EL (cell line): ENCODE data around the gene SCOC.
A peak's percentile ranks its signal among the peaks of the same experiment; 100 is the strongest.

Source experiments
- DNase-seq: peaks from one replicate; pipeline ENCODE4 v3.0.0-alpha.2; 2016

The SCOC gene

DNA sequence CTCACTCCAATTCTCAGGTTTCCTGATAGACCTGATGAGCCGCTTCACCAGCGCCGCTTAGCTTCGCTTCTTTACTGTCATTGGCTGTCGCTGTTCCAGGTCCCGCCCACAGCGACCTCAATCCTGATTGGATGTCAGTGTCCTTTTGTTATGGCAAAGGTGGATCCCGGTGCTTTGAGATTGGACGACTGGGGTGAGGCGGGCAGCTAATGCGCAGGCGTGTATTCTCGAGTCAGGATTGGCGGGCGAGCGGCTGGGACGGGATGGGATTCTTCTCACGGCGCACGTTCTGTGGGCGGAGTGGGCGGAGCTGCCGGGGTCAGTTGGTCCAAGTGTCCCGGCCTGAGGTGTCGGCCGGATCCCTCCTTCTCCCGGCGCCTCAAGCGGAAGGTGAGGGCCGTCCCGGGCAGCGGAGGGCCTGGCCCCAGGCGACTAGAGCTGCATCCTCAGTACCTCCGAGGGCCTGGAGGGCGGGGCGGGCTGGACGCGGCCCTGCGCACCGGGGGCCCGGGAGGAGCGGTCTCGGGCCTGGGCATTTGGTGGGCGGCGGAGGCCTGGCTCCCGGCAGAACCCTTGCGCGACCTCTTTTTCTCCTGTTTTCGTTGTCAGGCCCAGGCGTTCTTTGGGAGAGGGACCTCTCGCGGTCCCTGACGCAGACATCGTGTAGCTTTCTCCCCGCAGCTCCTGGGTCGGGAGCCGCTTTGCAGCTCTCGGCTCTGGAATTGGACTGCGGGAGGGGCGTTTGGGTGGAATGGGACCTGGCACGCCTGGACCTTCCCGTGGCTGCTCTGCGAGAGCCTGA, at the start of gene SCOC:
Gene SCOC (plus strand): TSS at position 319 of the 802 bp plus-strand sequence. CDS start 5,525 bp downstream, outside the sequence.
- DNase-seq = peak; percentile 99

- DNase-seq = peak; percentile 55
Observed at GRCh38 chr4:140326395-140326993, 47.0 kb upstream of the SCOC start.

DNA sequence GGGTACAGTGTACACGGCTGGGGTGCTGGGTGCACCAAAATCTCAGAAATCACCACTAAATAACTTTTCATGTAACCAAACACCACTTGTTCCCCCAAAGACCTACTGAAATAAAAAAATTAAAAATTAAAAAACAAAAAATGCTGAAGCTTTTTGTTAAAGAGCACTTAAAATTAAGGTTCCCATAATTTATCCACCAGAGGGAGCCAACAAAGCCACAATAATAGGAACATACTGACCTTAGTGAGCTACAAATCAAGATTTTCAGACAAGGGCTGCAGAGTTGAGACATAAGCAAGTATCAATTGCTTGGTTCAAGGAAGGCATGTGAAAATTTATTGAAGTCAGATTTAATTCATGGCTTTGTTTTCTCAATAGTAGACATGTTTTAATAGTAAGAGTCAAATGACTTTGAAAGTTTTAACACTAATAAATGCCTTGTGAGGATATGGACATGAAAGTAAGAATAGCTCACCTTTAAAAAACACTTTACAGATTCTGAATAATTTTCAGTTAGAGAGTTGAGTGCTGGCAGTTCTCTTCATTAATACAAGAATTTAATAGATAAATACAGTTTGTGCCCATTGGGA, 43.0 kb upstream of the SCOC start:
- peak; percentile 28 for DNase-seq

GRCh38 chr4:140331245-140331644, 42.2 kb upstream of the SCOC start:
- DNase-seq = no peak

GRCh38 chr4:140331876-140332275, 41.6 kb upstream of the SCOC start:
- no peak for DNase-seq

DNA sequence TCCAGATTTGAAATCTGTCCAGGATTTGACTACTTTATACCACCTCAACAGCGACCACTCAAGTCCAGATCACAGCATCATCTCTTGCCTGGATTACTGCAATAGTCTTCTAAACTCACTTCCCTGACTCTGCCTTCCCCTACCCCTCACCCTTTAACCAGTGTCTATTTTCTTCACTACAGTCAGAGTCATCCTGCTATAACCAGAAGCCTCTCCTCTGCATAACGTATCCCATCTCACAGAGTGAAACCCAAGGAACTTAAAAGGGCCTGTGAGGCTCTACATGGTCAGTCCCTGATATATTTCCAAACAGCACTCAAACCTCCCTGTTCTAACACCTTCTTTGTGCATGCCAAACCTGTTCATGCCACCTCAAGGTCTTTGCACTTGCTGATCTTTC, 40.7 kb upstream of the SCOC start:
- no peak for DNase-seq

DNA sequence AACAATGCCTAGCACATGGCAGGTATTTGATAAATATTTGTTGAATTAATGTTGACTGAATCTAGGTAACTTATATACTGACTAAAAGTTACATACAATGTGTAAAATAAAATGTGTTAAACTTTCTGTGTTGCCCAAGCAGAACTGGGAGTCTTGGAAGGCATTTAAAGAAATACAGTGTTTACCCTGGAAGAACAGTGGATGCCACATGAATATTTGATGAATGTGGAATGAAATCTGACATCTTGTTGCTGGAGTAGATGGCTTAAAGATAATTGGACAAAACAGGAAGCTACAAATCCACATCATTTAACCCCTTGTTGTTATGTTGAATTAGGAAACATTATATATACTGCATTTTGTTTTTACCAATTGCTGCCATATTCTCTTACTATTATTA, 39.9 kb upstream of the SCOC start:
- DNase-seq = no peak

GRCh38 chr4:140335076-140335475, 38.4 kb upstream of the SCOC start:
- no peak for DNase-seq

DNA sequence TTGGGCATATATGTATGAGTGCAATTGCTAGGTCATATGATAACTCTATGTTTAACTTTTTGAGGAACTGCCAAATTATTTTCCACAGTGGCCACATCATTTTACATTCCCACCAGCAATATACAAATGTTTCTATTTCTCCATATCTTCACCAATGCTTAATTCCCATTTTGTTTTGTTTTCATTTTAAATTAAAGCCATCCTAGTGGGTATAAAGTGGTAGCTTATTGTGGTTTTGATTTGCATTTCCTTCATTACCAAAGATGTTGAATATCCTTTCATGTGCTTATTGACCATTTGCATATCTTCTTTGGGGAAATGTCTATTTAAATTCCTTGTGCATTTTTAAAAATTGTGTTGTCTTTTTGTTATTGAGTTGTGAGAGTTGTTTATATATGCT, 36.7 kb upstream of the SCOC start:
- no peak for DNase-seq

- DNase-seq = no peak
Observed at GRCh38 chr4:140342620-140343019, 30.8 kb upstream of the SCOC start.

DNA sequence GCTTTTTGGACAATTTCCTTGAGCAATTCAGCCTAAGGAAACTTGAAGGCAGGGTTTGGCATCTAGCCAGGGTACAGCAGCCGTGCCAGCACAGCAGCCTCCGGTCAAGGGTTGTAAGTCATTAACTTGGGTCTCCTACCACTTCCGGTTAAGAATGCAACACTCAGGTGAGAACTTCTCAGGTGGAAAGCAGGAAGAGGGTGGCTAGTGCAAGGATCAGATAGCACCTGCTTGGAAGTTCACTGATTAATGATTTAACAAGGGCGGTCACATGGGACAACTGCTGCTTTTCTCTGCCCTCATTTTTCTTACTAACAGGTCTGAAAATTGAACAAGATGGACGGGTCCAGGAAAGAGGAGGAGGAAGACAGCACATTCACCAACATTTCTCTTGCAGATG, 30.1 kb upstream of the SCOC start:
- no peak for DNase-seq

DNA sequence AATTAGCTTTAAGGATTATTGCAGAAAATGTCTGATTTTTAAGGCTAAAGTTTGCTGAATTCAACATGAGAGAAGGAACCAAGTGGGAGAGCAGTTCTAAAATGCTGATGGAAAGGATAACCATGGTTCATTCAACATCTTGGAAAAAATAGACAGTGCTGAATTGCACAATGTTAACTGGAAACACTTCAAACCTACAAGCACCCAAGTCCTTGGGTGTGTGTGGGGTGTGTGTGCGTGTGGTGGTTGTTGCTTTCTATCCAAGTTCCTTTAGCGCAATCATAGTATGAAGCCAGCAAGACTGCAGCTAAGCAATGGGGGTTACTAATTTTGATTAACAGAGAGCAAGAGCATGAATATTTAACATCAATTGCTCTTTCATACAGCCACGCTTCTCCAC, 29.3 kb upstream of the SCOC start:
- DNase-seq = no peak

DNA sequence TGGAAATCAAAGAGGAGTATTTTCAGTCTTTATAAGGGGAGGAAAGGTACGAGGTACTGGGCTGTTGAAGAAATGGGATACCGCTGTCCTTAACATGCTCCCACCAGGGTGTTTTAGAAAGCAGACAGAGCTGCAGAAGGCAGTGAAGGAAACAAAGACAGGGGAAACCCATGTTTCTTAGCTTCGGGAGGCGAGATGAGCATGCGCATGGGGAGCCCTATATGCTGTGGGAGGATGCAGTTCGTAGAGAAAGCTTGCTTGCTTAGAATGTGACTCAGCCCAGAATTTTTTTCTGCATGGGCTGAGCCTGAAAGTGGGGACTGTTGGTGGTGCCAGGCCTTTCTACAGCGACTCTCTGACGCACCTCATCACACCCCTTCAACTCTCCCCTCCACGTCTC, 28.8 kb upstream of the SCOC start:
- no peak for DNase-seq

- no peak for DNase-seq
Observed at GRCh38 chr4:140346136-140346535, 27.3 kb upstream of the SCOC start.

DNA sequence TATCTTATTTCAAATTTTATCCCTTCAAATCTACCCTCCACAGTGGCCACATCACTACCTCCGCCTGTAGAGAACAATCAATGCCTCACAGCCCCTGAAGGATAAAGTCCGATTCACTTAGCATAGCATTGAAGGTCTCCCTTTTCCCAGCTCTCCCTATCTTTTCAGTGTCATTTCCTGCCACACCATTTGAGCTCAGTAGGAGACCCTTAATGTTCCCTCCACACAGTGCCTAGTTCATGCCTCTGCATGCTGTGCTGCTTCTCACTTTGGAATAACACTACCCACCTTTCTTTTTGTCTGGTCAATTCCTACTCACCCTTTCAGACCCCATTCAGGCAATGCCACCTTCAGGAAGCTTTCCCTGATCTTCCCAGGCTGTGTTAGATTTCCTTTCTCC, 23.6 kb upstream of the SCOC start:
- no peak for DNase-seq

DNA sequence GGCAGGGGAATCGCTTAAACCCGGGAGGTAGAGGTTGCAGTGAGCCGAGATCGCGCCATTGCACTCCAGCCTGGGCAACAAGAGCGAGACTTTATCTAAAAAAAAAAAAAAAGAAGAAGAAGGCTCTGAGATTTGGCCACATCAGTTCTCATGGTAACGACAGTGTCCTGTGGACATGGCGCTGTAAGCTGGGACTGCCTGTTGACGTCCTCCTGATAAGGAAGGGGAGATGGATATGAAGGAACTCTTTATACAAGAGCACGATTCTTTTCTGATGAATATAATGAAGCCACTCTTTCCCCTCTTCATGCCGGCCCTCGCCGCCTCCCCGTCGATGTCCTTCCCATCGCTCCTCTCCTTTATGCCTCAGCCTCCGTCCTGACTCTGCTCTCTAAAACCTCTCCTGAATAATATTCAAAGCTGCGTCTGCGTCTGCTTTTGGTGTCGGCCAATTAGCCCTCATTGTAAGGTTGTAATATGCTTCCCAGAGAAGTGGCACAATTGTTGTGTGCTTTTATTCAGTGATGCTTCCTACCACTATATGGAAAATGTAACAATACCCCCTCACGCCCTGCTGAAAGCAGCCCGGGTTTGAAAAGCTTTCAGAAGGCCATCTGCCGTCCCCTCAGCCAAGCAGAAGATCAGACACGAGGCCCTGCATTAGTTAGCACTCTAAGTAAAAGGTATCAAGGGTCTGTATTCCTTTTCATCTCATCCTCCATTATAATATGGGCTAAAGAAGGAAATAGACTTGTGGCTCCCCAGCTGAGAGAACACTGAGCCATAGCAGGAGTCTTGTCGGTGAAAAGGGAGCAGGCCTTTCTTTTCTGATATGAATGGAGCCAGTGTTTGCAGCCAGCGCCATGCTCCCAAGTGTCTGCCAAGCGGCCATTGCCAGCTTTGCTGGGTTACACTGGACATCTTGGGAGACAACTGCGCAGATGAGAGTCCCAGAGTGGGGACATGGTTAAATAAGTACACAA, 22.1 kb upstream of the SCOC start:
- DNase-seq = no peak

- no peak for DNase-seq
Observed at GRCh38 chr4:140353786-140354185, 19.7 kb upstream of the SCOC start.

GRCh38 chr4:140355288-140355687, 18.2 kb upstream of the SCOC start:
- DNase-seq = no peak

- DNase-seq = no peak
Observed at GRCh38 chr4:140357868-140358267, 15.6 kb upstream of the SCOC start.

DNA sequence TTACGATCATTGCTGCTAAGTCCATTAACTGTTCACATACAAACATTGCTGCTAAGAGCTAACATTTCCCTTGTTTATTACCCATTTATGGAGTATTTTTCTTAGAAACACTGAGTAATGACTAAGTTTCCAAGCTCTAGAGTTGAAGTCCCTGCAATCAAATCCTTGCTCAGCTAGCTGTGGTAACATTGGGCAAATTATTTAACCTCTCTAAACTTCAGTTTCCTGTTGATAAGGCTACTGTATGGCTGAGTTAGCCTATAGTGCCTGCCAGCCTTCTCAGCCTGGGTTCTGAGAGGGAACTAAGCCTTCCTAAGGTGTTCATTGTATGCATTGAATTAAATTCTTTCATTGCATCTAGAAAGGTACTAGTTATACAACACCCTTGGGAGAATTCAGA, 15.2 kb upstream of the SCOC start:
- DNase-seq = no peak

- peak; percentile 80 for DNase-seq
Observed at GRCh38 chr4:140359562-140360427, 13.7 kb upstream of the SCOC start.

DNA sequence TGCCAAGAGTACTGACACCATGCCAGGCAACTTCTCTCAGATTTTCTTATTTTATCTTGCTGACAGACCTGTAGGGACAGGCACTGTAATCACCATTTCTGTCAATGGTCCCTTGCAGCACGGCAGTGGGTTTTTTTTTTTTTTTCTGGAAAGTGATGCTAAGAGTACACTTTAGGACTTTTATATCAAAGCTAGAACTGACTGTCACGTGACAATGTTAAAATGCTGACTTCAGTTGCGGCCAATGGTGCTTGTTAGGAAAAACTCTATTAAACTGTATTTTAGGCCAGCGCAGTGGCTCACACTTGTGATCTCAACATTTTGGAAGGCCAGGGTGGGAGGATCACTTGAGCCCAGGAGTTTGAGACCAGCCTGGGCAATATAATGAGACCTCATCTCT, 12.3 kb upstream of the SCOC start:
- no peak for DNase-seq
